ENCODE results near the gene GPAT2.
"Not testable (repeated sequence)": the region's sequence is repeated elsewhere in the genome, so short reads cannot be mapped to it uniquely, and the experiment has no call there.

DNA sequence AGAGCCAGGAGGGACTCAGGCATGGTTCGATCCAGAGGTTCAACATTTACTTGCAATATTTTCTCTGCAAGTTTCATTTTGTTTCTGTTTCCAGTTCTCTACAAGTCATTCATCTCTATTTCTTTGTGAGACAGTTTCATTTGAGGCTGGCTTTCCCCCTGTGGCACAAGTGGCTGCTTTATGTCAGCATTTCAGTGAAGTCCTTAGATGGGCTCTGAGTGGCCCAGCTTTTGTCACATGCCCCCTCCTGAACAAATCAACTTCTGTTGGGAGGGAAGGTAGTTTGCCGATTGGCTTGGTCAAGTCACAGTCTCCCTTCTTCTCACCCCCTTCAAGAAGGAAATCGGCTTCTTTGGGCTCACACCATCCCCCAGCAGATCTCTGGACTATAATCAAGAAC is 17.9 kb upstream of the GPAT2 start:
- TF ChIP-seq, protein P1, sequence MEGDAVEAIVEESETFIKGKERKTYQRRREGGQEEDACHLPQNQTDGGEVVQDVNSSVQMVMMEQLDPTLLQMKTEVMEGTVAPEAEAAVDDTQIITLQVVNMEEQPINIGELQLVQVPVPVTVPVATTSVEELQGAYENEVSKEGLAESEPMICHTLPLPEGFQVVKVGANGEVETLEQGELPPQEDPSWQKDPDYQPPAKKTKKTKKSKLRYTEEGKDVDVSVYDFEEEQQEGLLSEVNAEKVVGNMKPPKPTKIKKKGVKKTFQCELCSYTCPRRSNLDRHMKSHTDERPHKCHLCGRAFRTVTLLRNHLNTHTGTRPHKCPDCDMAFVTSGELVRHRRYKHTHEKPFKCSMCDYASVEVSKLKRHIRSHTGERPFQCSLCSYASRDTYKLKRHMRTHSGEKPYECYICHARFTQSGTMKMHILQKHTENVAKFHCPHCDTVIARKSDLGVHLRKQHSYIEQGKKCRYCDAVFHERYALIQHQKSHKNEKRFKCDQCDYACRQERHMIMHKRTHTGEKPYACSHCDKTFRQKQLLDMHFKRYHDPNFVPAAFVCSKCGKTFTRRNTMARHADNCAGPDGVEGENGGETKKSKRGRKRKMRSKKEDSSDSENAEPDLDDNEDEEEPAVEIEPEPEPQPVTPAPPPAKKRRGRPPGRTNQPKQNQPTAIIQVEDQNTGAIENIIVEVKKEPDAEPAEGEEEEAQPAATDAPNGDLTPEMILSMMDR (conservative IDR thresholded peaks at IDR 0.05): not testable (repeated sequence)
- TF ChIP-seq EZH2 (IDR thresholded peaks at IDR 0.05; ENCODE audit: low read depth): not testable (repeated sequence)
